Measurements from ENCODE around the gene HOXA9.

HOXA9 gene

GRCh38 chr7:27162561-27163287 lies 2.6 kb downstream of the HOXA9 start:
- Histone ChIP-seq H3K9ac (ENCODE audit: low read length) (no peak overlapping the region), H3K27me3 (replicated peaks; ENCODE audit: insufficient read depth, low read length) (peaks cover 91% of the 10 kb centered on the region), H3K79me2 (ENCODE audit: low read length) (no peaks in the 10 kb centered on the region), H2AFZ (ENCODE audit: low read length) (no peak overlapping the region), H4K20me1 (ENCODE audit: insufficient read depth, low read length) (no peaks in the 10 kb centered on the region), H3K9me2 (replicated peaks; ENCODE audit: insufficient read depth, low read length) (no peaks in the 10 kb centered on the region), H3K36me3 (replicated peaks; ENCODE audit: insufficient read depth, low read length) (no peaks in the 10 kb centered on the region), H3K4me1 (ENCODE audit: low read length) (0 out of 2 replicates have a peak, but pooled peaks cover 4% of the 10 kb centered on the region), H3K27ac (ENCODE audit: low read length) (no peak overlapping the region), H3K4me2 (ENCODE audit: low read depth, low read length) (no peak overlapping the region), H3K9me3 (replicated peaks; ENCODE audit: insufficient read depth, low read length) (no peaks in the 10 kb centered on the region), H3F3A (ENCODE audit: insufficient read depth, low read length) (no peaks in the 10 kb centered on the region), H3K4me3 (ENCODE audit: low read length) (no peak overlapping the region)
- TF ChIP-seq EZH2 (optimal IDR thresholded peaks at IDR 0.05; ENCODE audit: low read depth, low read length) = no peak
- DNase-seq = no peak

- Histone ChIP-seq H2AFZ (ENCODE audit: low read length) (no peak overlapping the region), H3K9me3 (replicated peaks; ENCODE audit: insufficient read depth, low read length) (no peaks in the 10 kb centered on the region), H3K27me3 (replicated peaks; ENCODE audit: insufficient read depth, low read length) (peaks cover 91% of the 10 kb centered on the region), H4K20me1 (ENCODE audit: insufficient read depth, low read length) (no peaks in the 10 kb centered on the region), H3K27ac (ENCODE audit: low read length) (no peak overlapping the region), H3K4me3 (ENCODE audit: low read length) (no peak overlapping the region), H3F3A (ENCODE audit: insufficient read depth, low read length) (no peaks in the 10 kb centered on the region), H3K9me2 (replicated peaks; ENCODE audit: insufficient read depth, low read length) (no peaks in the 10 kb centered on the region), H3K4me2 (ENCODE audit: low read depth, low read length) (no peak overlapping the region), H3K4me1 (ENCODE audit: low read length) (0 out of 2 replicates have a peak, but pooled peaks cover 4% of the 10 kb centered on the region), H3K9ac (ENCODE audit: low read length) (no peak overlapping the region), H3K79me2 (ENCODE audit: low read length) (no peaks in the 10 kb centered on the region), H3K36me3 (replicated peaks; ENCODE audit: insufficient read depth, low read length) (no peaks in the 10 kb centered on the region)
- TF ChIP-seq EZH2phosphoT487 (IDR thresholded peaks at IDR 0.05; ENCODE audit: low read length) (no peak), EZH2 (optimal IDR thresholded peaks at IDR 0.05; ENCODE audit: low read depth, low read length) (no peak), CTCF (IDR thresholded peaks at IDR 0.05; ENCODE audit: low read length) (no peak)
- no peak for DNase-seq
Observed at GRCh38 chr7:27161721-27162560, 3.4 kb downstream of the HOXA9 start.

- no peak overlapping the region for H3K27ac ChIP-seq (ENCODE audit: low read length)
- no peak for TF ChIP-seq EZH2phosphoT487 (IDR thresholded peaks at IDR 0.05; ENCODE audit: low read length)
- no peak; the same call in 1 of the 2 replicates for TF ChIP-seq CTCF (IDR thresholded peaks at IDR 0.05; ENCODE audit: low read length)
- no peak for TF ChIP-seq EZH2 (optimal IDR thresholded peaks at IDR 0.05; ENCODE audit: low read depth, low read length)
- no peaks in the 10 kb centered on the region for H4K20me1 ChIP-seq (ENCODE audit: insufficient read depth, low read length)
- peak overlapping the region; percentile 96 for H3K4me2 ChIP-seq (ENCODE audit: low read depth, low read length)
- no peaks in the 10 kb centered on the region for H3K36me3 ChIP-seq (replicated peaks; ENCODE audit: insufficient read depth, low read length)
- no peaks in the 10 kb centered on the region for H3K9me2 ChIP-seq (replicated peaks; ENCODE audit: insufficient read depth, low read length)
- no peak for DNase-seq
- H2AFZ ChIP-seq (ENCODE audit: low read length) = peak overlapping the region; percentile 91
- H3K9ac ChIP-seq (ENCODE audit: low read length) = no peak overlapping the region
- H3F3A ChIP-seq (ENCODE audit: insufficient read depth, low read length) = no peaks in the 10 kb centered on the region
- H3K4me1 ChIP-seq (ENCODE audit: low read length) = 0 out of 2 replicates have a peak, but pooled peaks cover 4% of the 10 kb centered on the region
- no peaks in the 10 kb centered on the region for H3K79me2 ChIP-seq (ENCODE audit: low read length)
- peak overlapping the region; percentile 64 for H3K4me3 ChIP-seq (ENCODE audit: low read length)
- H3K27me3 ChIP-seq (replicated peaks; ENCODE audit: insufficient read depth, low read length) = peaks cover 91% of the 10 kb centered on the region
- H3K9me3 ChIP-seq (replicated peaks; ENCODE audit: insufficient read depth, low read length) = no peaks in the 10 kb centered on the region
Observed at GRCh38 chr7:27161214-27161720, 4.1 kb downstream of the HOXA9 start.

Measured in MM.1S (cell line).